Smooth muscle cell (in vitro differentiated cells): ENCODE measurements around the gene TMEM114. TPM values are rescaled to one million over a fixed set of nuclear protein-coding genes. Genes with fewer than 3 reads are reported as not detected.

Experiments
- DNase-seq: peaks from one replicate; lab custom pipeline; 2025; ENCODE audit not compliant: unreplicated experiment; lab: John Stamatoyannopoulos, UW
- H2AFZ ChIP-seq: fragments of 200-600 bp; sonication (generic); 2 replicates; pipeline ENCODE4 v1.6.0; 2016; ENCODE audit warnings: antibody characterized with exemption, low read depth, mild to moderate bottlenecking
- H3F3A ChIP-seq: fragments of 200-600 bp; sonication (generic); 2 replicates; pipeline ENCODE4 v1.6.0; 2017; ENCODE audit warnings: antibody characterized with exemption, low read depth
- H3K27ac ChIP-seq: fragments of 200-600 bp; sonication (generic); 2 replicates; pipeline ENCODE4 v1.5.1; 2016; ENCODE audit warnings: low read depth, mild to moderate bottlenecking
- H3K27me3 ChIP-seq: fragments of 200-600 bp; sonication (generic); 2 replicates; pipeline ENCODE4 v1.6.1; 2016; ENCODE audit warnings: low read depth, mild to moderate bottlenecking
- H3K36me3 ChIP-seq: fragments of 200-600 bp; sonication (generic); 2 replicates; pipeline ENCODE4 v1.5.1; 2016; ENCODE audit warnings: low read depth
- H3K4me1 ChIP-seq: fragments of 200-600 bp; sonication (generic); 2 replicates; pipeline ENCODE4 v1.5.1; 2016; ENCODE audit warnings: low read depth
- H3K4me2 ChIP-seq: fragments of 200-600 bp; sonication (generic); 2 replicates; pipeline ENCODE4 v1.6.0; 2016; ENCODE audit warnings: mild to moderate bottlenecking
- H3K4me3 ChIP-seq: fragments of 200-600 bp; sonication (generic); 2 replicates; pipeline ENCODE4 v1.5.1; 2016; ENCODE audit warnings: mild to moderate bottlenecking
- H3K79me2 ChIP-seq: fragments of 200-600 bp; sonication (generic); 2 replicates; pipeline ENCODE4 v1.6.0; 2016; ENCODE audit warnings: low read depth, mild to moderate bottlenecking
- H3K9ac ChIP-seq: fragments of 200-600 bp; sonication (generic); 2 replicates; pipeline ENCODE4 v1.6.0; 2016; ENCODE audit warnings: low read depth
- H3K9me3 ChIP-seq: fragments of 200-600 bp; sonication (generic); replicated peaks from 2 replicates; pipeline ENCODE4 v1.5.1; 2016; ENCODE audit warnings: low read depth
- H4K20me1 ChIP-seq: fragments of 200-600 bp; sonication (generic); 2 replicates; pipeline ENCODE4 v1.6.0; 2016; ENCODE audit warnings: low read depth
- CTCF ChIP-seq: fragments of 200-600 bp; sonication (generic); IDR thresholded peaks from 2 replicates; pipeline ENCODE4 v1.5.1; 2017; ENCODE audit warnings: borderline replicate concordance, mild to moderate bottlenecking, antibody characterized with exemption; ENCODE audit not compliant: insufficient read depth, poor library complexity, severe bottlenecking
- WGBS: methylation state at CpG from one replicate; pipeline ENCODE4 v1.1.7; 2016; ENCODE audit warnings: low lambda C conversion rate; 5-methylcytosine and 5-hydroxymethylcytosine counted together
- polyA plus RNA-seq: library from polyadenylated mRNA; unstranded; fragments of >200 nt; fragmentation: Nextera tagmentation; extraction: Ambion mirVana; gene quantifications from 2 replicates; pipeline ENCODE4 v1.2.1, GENCODE V29; 2016
- total RNA-seq: library from RNA; depleted of rRNA; stranded (reverse); fragments of >200 nt; gene quantifications from 2 replicates; pipeline ENCODE4 v1.2.3, GENCODE V29; 2014

The TMEM114 gene
- total and polyA plus RNA-seq, 2 experiments from 2014 or later = not detected

GRCh38 chr16:8619671-8620370 lies 29.5 kb upstream of the TMEM114 start:
- Histone ChIP-seq H3K4me2 (no peak overlapping the region), H3K27me3 (no peaks in the 10 kb centered on the region), H3K79me2 (peaks cover 31% of the 10 kb centered on the region), H3K27ac (no peak overlapping the region), H3K36me3 (no peaks in the 10 kb centered on the region), H4K20me1 (peaks cover 24% of the 10 kb centered on the region), H3K4me3 (no peak overlapping the region), H2AFZ (no peak overlapping the region), H3F3A (no peaks in the 10 kb centered on the region), H3K9me3 (no peaks in the 10 kb centered on the region), H3K9ac (no peak overlapping the region), H3K4me1 (peaks cover 6% of the 10 kb centered on the region)
- TF ChIP-seq CTCF = no peak
- no peak for DNase-seq
- WGBS = 79% methylated on average over 5 of the region's 5 CpGs

- Histone ChIP-seq H3F3A (no peaks in the 10 kb centered on the region), H2AFZ (no peak overlapping the region), H3K4me3 (no peak overlapping the region), H3K79me2 (no peaks in the 10 kb centered on the region), H3K4me1 (no peaks in the 10 kb centered on the region), H3K27me3 (no peaks in the 10 kb centered on the region), H3K36me3 (no peaks in the 10 kb centered on the region), H3K27ac (no peak overlapping the region), H4K20me1 (no peaks in the 10 kb centered on the region), H3K9me3 (no peaks in the 10 kb centered on the region), H3K9ac (no peak overlapping the region), H3K4me2 (no peak overlapping the region)
- TF ChIP-seq CTCF = no peak
- 80% methylated on average over 9 of the region's 9 CpGs for WGBS
- DNase-seq = no peak
These were observed 24.2 kb upstream of the TMEM114 start for GRCh38 chr16:8614435-8615029.

GRCh38 chr16:8611886-8612600 lies 21.7 kb upstream of the TMEM114 start:
- H3K4me3 ChIP-seq = no peak overlapping the region
- H3K4me1 ChIP-seq = no peaks in the 10 kb centered on the region
- WGBS = 96% methylated on average over 1 of the region's 1 CpG
- H3K79me2 ChIP-seq = no peaks in the 10 kb centered on the region
- no peak for DNase-seq
- no peaks in the 10 kb centered on the region for H3K9me3 ChIP-seq
- no peaks in the 10 kb centered on the region for H3K36me3 ChIP-seq
- no peak for TF ChIP-seq CTCF
- H4K20me1 ChIP-seq = no peaks in the 10 kb centered on the region
- no peak overlapping the region for H2AFZ ChIP-seq
- no peak overlapping the region for H3K9ac ChIP-seq
- H3K27me3 ChIP-seq = peaks cover 14% of the 10 kb centered on the region
- no peaks in the 10 kb centered on the region for H3F3A ChIP-seq
- H3K4me2 ChIP-seq = no peak overlapping the region
- H3K27ac ChIP-seq = no peak overlapping the region
